T-helper 2 cell treated with Interferon-gamma antibody and Interleukin-4, amounts not matched to agents 5 μg/mL and 100 μg/mL, for 36 hours (primary cell): ENCODE results near the gene DHCR7.

Source experiments
- DNase-seq: peaks from one replicate; pipeline ENCODE4 v3.0.0; 2021; ENCODE audit warnings: low spot score
- H3K27ac Mint-ChIP-seq: one replicate; pipeline ENCODE4 v1.8.0; 2021; ENCODE audit warnings: mild to moderate bottlenecking, mixed read lengths
- H3K27me3 Mint-ChIP-seq: one replicate; pipeline ENCODE4 v1.8.0; 2021; ENCODE audit warnings: low read depth, mixed read lengths
- H3K36me3 Mint-ChIP-seq: one replicate; pipeline ENCODE4 v1.8.0; 2021; ENCODE audit warnings: low read depth, mixed read lengths
- H3K4me1 Mint-ChIP-seq: one replicate; pipeline ENCODE4 v1.8.0; 2021; ENCODE audit warnings: low read depth, mixed read lengths
- H3K4me3 Mint-ChIP-seq: one replicate; pipeline ENCODE4 v1.8.0; 2022; ENCODE audit warnings: mild to moderate bottlenecking, moderate library complexity, mixed read lengths
- H3K9me3 Mint-ChIP-seq: one replicate; pipeline ENCODE4 v1.8.0; 2021; ENCODE audit warnings: mixed read lengths

DHCR7 gene

GRCh38 chr11:71448257-71449171 is at the start of gene DHCR7:
DHCR7 (minus strand) TSS chr11:71448393; CDS start chr11:71444952, 3,441 bp downstream.
- Mint-ChIP-seq H3K36me3 (peaks cover 28% of the 10 kb centered on the region), H3K4me1 (peaks cover 48% of the 10 kb centered on the region), H3K27me3 (no peaks in the 10 kb centered on the region), H3K27ac (peak within 1 kb of the TSS; percentile 85), H3K9me3 (peaks cover 9% of the 10 kb centered on the region), H3K4me3 (peak within 1 kb of the TSS; percentile 97)
- DNase-seq = peak; percentile 98

- Mint-ChIP-seq H3K9me3 (no peaks in the 10 kb centered on the region), H3K27ac (no peak overlapping the region), H3K4me1 (peaks cover 6% of the 10 kb centered on the region), H3K27me3 (no peaks in the 10 kb centered on the region), H3K4me3 (no peak overlapping the region), H3K36me3 (peaks cover 66% of the 10 kb centered on the region)
- no peak for DNase-seq
These were observed 48.2 kb upstream of the DHCR7 start for GRCh38 chr11:71496421-71496820.

- no peak overlapping the region for H3K4me3 Mint-ChIP-seq
- no peaks in the 10 kb centered on the region for H3K9me3 Mint-ChIP-seq
- H3K27ac Mint-ChIP-seq = no peak overlapping the region
- no peak for DNase-seq
- H3K27me3 Mint-ChIP-seq = no peaks in the 10 kb centered on the region
- peaks cover 65% of the 10 kb centered on the region for H3K36me3 Mint-ChIP-seq
- H3K4me1 Mint-ChIP-seq = peaks cover 6% of the 10 kb centered on the region
These were observed 47.4 kb upstream of the DHCR7 start for GRCh38 chr11:71495286-71496230.

GRCh38 chr11:71491940-71492339 is 43.7 kb upstream of the DHCR7 start:
- Mint-ChIP-seq H3K4me1 (peaks cover 14% of the 10 kb centered on the region), H3K36me3 (peaks cover 57% of the 10 kb centered on the region), H3K9me3 (no peaks in the 10 kb centered on the region), H3K27ac (no peak overlapping the region), H3K4me3 (no peak overlapping the region), H3K27me3 (no peaks in the 10 kb centered on the region)
- no peak for DNase-seq

GRCh38 chr11:71491531-71491930 is 43.3 kb upstream of the DHCR7 start:
- Mint-ChIP-seq H3K27ac (no peak overlapping the region), H3K4me3 (no peak overlapping the region), H3K36me3 (peaks cover 55% of the 10 kb centered on the region), H3K4me1 (peaks cover 14% of the 10 kb centered on the region), H3K9me3 (no peaks in the 10 kb centered on the region), H3K27me3 (no peaks in the 10 kb centered on the region)
- no peak for DNase-seq

- peaks cover 14% of the 10 kb centered on the region for H3K4me1 Mint-ChIP-seq
These were observed 42.7 kb upstream of the DHCR7 start for GRCh38 chr11:71490731-71491390.

GRCh38 chr11:71490044-71490730 is 42.0 kb upstream of the DHCR7 start:
- H3K9me3 Mint-ChIP-seq = no peaks in the 10 kb centered on the region
- no peaks in the 10 kb centered on the region for H3K27me3 Mint-ChIP-seq
- H3K36me3 Mint-ChIP-seq = peaks cover 58% of the 10 kb centered on the region
- no peak for DNase-seq
- peak overlapping the region; percentile 13 for H3K27ac Mint-ChIP-seq
- peaks cover 14% of the 10 kb centered on the region for H3K4me1 Mint-ChIP-seq
- no peak overlapping the region for H3K4me3 Mint-ChIP-seq

More at GRCh38 chr11:71490731-71491390, 42.7 kb upstream of the DHCR7 start:
- H3K9me3 Mint-ChIP-seq = no peaks in the 10 kb centered on the region
- H3K27me3 Mint-ChIP-seq = no peaks in the 10 kb centered on the region
- no peak for DNase-seq
- H3K36me3 Mint-ChIP-seq = peaks cover 57% of the 10 kb centered on the region
- H3K4me3 Mint-ChIP-seq = no peak overlapping the region
- no peak overlapping the region for H3K27ac Mint-ChIP-seq

- no peak overlapping the region for H3K4me3 Mint-ChIP-seq
- H3K27me3 Mint-ChIP-seq = no peaks in the 10 kb centered on the region
- H3K9me3 Mint-ChIP-seq = no peaks in the 10 kb centered on the region
- H3K36me3 Mint-ChIP-seq = peaks cover 59% of the 10 kb centered on the region
- DNase-seq = peak; percentile 75
- peaks cover 14% of the 10 kb centered on the region for H3K4me1 Mint-ChIP-seq
- peak overlapping the region; percentile 84 for H3K27ac Mint-ChIP-seq
These were observed 41.3 kb upstream of the DHCR7 start for GRCh38 chr11:71489311-71490043.

- H3K36me3 Mint-ChIP-seq = peaks cover 62% of the 10 kb centered on the region
- no peak overlapping the region for H3K4me3 Mint-ChIP-seq
- H3K4me1 Mint-ChIP-seq = peaks cover 14% of the 10 kb centered on the region
- peak overlapping the region; percentile 50 for H3K27ac Mint-ChIP-seq
- DNase-seq = no peak
- no peaks in the 10 kb centered on the region for H3K27me3 Mint-ChIP-seq
- no peaks in the 10 kb centered on the region for H3K9me3 Mint-ChIP-seq
These were observed 40.6 kb upstream of the DHCR7 start for GRCh38 chr11:71488681-71489270.

GRCh38 chr11:71486320-71486719 is 38.1 kb upstream of the DHCR7 start:
- Mint-ChIP-seq H3K4me3 (no peak overlapping the region), H3K27ac (no peak overlapping the region), H3K36me3 (peaks cover 64% of the 10 kb centered on the region), H3K9me3 (no peaks in the 10 kb centered on the region), H3K27me3 (no peaks in the 10 kb centered on the region), H3K4me1 (peaks cover 14% of the 10 kb centered on the region)
- no peak for DNase-seq

- Mint-ChIP-seq H3K4me3 (no peak overlapping the region), H3K4me1 (peaks cover 14% of the 10 kb centered on the region), H3K27ac (no peak overlapping the region), H3K9me3 (no peaks in the 10 kb centered on the region), H3K27me3 (no peaks in the 10 kb centered on the region), H3K36me3 (peaks cover 63% of the 10 kb centered on the region)
- no peak for DNase-seq
These were observed 37.3 kb upstream of the DHCR7 start for GRCh38 chr11:71485466-71485865.

- no peaks in the 10 kb centered on the region for H3K9me3 Mint-ChIP-seq
- H3K36me3 Mint-ChIP-seq = peaks cover 63% of the 10 kb centered on the region
- no peaks in the 10 kb centered on the region for H3K27me3 Mint-ChIP-seq
These were observed 36.8 kb upstream of the DHCR7 start for GRCh38 chr11:71485063-71485399.

More at GRCh38 chr11:71485063-71485399, 36.8 kb upstream of the DHCR7 start:
- H3K4me3 Mint-ChIP-seq = no peak overlapping the region
- DNase-seq = no peak
- H3K4me1 Mint-ChIP-seq = peaks cover 14% of the 10 kb centered on the region
- no peak overlapping the region for H3K27ac Mint-ChIP-seq
